Vagina (tissue), 2 donors: ENCODE measurements around the gene PLEKHD1. TPM values are rescaled to one million over a fixed set of nuclear protein-coding genes. Genes with fewer than 3 reads are reported as not detected.

Experiments used
- DNase-seq, 2 donors: peaks; one replicate each; pipeline ENCODE4 v3.0.0-alpha.2; 2017; ENCODE audit errors: extremely low spot score in 2 of 2
- H3K27ac ChIP-seq: fragments of 200-600 bp; sonication (generic); one replicate; pipeline ENCODE4 v1.5.1; 2019
- H3K27me3 ChIP-seq: fragments of 200-600 bp; sonication (generic); one replicate; pipeline ENCODE4 v1.5.1; 2019
- H3K36me3 ChIP-seq, 2 donors: fragments of 200-600 bp; sonication (generic); one replicate each; pipeline ENCODE4 v1.5.1; 2017 to 2019
- H3K4me1 ChIP-seq: fragments of 200-600 bp; sonication (generic); one replicate; pipeline ENCODE4 v1.5.1; 2019
- H3K4me3 ChIP-seq, 2 donors: fragments of 200-600 bp; sonication (generic); 1 replicate in 1 of 2; 2 replicates in 1 of 2; pipeline ENCODE4 v1.5.1; 2016 to 2019
- H3K9me3 ChIP-seq: fragments of 200-600 bp; sonication (generic); one replicate; pipeline ENCODE4 v1.5.1; 2019
- POLR2A ChIP-seq, 2 donors: fragments of 450-650 bp; IDR thresholded peaks; one replicate each; pipeline ENCODE4 v1.6.1; 2017; ENCODE audit warnings: antibody characterized with exemption in 2 of 2, mild to moderate bottlenecking in 2 of 2, moderate library complexity in 2 of 2
- POLR2AphosphoS5 ChIP-seq, 2 donors: sonication (generic); formaldehyde crosslinking; IDR thresholded peaks; one replicate each; pipeline ENCODE4 v1.9.0; 2017; ENCODE audit warnings: antibody characterized with exemption in 2 of 2, mild to moderate bottlenecking in 2 of 2, low read depth in 1 of 2; ENCODE audit not compliant: insufficient read depth in 1 of 2
- intact Hi-C: fragments of 100-400 bp; cut with DNase I; formaldehyde crosslinking; loops from one replicate; pipeline ENCODE4 v1.15.1; 2023
- total RNA-seq: library from RNA; depleted of rRNA; stranded (reverse); fragments of >200 nt; gene quantifications from one replicate; pipeline ENCODE4 v1.2.3, GENCODE V29; 2016
- TF ChIP-seq, protein P1 (sequence below), 3 experiments: fragments of 450-650 bp in 2 of 3; fragments of 200-600 bp in 1 of 3; sonication (generic) in 1 of 3; IDR thresholded peaks; one replicate each; pipeline ENCODE4 v1.5.1; 2017 to 2019; ENCODE audit warnings: antibody characterized with exemption in 3 of 3, mild to moderate bottlenecking in 2 of 3, moderate library complexity in 2 of 3

Gene PLEKHD1
- total RNA-seq, 1 donor from 2014 or later = not detected

DNA sequence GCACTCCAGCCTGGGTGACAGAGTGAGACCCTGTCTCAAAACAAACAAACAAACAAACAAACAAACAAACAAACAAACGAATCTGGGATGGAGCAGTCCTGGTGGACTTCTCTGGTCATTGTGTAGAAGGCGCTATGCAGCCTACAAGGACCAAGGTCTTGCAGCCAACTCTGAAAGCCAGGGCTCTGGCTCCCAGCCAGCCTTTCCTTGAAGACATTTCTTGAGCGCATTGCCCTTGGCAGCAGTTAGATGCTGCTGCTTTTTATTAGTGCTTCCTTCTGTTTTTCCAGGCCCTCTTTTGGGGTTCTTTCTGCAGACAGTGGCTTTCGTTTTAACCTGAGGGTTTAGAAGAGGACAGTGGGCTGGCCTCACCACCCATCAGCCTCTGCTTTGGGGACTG, 70.0 kb downstream of the PLEKHD1 start:
- H3K4me1 ChIP-seq = no peaks in the 10 kb centered on the region
- intact Hi-C loops = no loop called here
- H3K36me3 ChIP-seq = no peaks in the 10 kb centered on the region
- no peaks in the 10 kb centered on the region for H3K27me3 ChIP-seq
- TF ChIP-seq, protein P1, sequence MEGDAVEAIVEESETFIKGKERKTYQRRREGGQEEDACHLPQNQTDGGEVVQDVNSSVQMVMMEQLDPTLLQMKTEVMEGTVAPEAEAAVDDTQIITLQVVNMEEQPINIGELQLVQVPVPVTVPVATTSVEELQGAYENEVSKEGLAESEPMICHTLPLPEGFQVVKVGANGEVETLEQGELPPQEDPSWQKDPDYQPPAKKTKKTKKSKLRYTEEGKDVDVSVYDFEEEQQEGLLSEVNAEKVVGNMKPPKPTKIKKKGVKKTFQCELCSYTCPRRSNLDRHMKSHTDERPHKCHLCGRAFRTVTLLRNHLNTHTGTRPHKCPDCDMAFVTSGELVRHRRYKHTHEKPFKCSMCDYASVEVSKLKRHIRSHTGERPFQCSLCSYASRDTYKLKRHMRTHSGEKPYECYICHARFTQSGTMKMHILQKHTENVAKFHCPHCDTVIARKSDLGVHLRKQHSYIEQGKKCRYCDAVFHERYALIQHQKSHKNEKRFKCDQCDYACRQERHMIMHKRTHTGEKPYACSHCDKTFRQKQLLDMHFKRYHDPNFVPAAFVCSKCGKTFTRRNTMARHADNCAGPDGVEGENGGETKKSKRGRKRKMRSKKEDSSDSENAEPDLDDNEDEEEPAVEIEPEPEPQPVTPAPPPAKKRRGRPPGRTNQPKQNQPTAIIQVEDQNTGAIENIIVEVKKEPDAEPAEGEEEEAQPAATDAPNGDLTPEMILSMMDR (IDR thresholded peaks at IDR 0.05) = no peak
- TF ChIP-seq POLR2A (IDR thresholded peaks at IDR 0.05) (no peak), POLR2AphosphoS5 (IDR thresholded peaks at IDR 0.05; ENCODE audit: insufficient read depth in 1 of 2, low read depth in 1 of 2) (no peak)
- no peak overlapping the region for H3K27ac ChIP-seq
- H3K9me3 ChIP-seq = no peaks in the 10 kb centered on the region
- DNase-seq = no peak
- H3K4me3 ChIP-seq = no peak overlapping the region

DNA sequence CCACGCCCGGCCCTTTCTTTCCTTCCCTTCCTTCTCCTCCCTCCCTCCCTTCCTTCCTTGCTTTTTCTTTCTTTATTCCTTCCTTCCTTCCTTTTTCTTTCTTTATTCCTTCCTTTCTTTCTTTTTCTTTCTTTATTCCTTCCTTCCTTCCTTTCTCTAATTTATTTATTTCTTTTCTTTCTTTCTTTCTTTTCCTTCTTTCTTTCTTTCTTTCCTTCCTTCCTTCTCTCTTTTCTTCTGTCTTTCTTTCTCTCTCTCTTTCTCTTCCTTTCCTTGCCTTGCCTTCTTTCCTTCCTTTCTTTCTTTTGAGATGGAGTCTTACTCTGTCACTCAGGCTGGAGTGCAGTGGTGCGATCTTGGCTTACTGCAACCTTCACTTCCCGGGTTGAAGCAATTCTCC, 74.2 kb downstream of the PLEKHD1 start:
- intact Hi-C loops = no loop called here
- DNase-seq = no peak
- Histone ChIP-seq H3K4me1 (no peaks in the 10 kb centered on the region), H3K9me3 (no peaks in the 10 kb centered on the region), H3K27me3 (no peaks in the 10 kb centered on the region), H3K4me3 (no peak overlapping the region), H3K27ac (no peak overlapping the region), H3K36me3 (no peaks in the 10 kb centered on the region)
- no peak for TF ChIP-seq POLR2A (IDR thresholded peaks at IDR 0.05)
- no peak for TF ChIP-seq POLR2AphosphoS5 (IDR thresholded peaks at IDR 0.05; ENCODE audit: insufficient read depth in 1 of 2, low read depth in 1 of 2)
- TF ChIP-seq, protein P1 (IDR thresholded peaks at IDR 0.05) = no peak

DNA sequence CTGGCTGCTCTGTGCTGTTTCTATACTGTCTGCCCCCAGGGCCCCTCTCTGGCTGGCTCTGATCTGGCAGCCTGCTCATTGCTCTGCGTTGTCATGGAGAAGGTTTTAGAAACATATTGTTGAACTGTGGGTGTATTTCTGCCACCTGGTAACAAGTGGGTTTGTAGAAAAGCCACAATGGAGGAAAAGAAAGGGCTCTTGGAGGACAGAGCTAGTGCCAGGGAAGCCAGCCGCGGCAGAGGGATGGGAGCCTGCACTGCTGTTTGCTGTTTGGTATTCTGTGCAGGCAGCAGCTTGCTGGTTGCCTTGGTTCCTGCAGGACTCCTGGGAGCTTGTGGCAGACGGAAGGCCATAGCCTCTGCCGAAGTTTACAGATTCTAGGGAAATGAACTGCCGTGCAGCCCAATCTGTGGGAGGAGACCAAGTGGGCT, 75.1 kb downstream of the PLEKHD1 start:
- intact Hi-C loops = no loop called here
- Histone ChIP-seq H3K27ac (no peak overlapping the region), H3K4me1 (no peaks in the 10 kb centered on the region)

DNA sequence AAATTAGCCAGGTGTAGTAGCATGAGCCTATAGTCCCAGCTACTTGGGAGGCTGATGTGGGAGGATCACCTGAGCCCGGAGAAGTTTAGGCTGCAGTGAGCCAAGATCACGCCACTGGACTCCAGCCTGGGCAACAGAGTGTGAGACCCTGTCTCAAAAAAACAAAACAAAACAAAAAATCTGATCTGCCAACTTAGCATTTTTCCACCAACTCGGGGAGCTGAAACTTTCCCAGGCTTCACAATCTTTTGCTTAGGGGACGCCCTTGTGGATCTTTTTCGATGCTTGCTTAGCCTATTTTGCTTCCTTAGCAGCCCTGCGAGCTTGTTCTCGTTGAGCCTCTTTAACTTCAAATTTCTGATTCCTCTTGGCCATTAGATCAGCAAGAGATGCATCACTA, 76.3 kb downstream of the PLEKHD1 start:
- no peak overlapping the region for H3K27ac ChIP-seq
- H3K4me3 ChIP-seq = no peak overlapping the region
- no peak for DNase-seq
- H3K27me3 ChIP-seq = no peaks in the 10 kb centered on the region
- no peaks in the 10 kb centered on the region for H3K4me1 ChIP-seq
- no peaks in the 10 kb centered on the region for H3K9me3 ChIP-seq
- intact Hi-C loops = no loop called here
- no peak for TF ChIP-seq POLR2A (IDR thresholded peaks at IDR 0.05)
- TF ChIP-seq, protein P1 (IDR thresholded peaks at IDR 0.05) = no peak
- no peak for TF ChIP-seq POLR2AphosphoS5 (IDR thresholded peaks at IDR 0.05; ENCODE audit: insufficient read depth in 1 of 2, low read depth in 1 of 2)
- H3K36me3 ChIP-seq = no peaks in the 10 kb centered on the region

More for the DNA sequence above, 75.1 kb downstream of the PLEKHD1 start:
- Histone ChIP-seq H3K36me3 (no peaks in the 10 kb centered on the region), H3K4me3 (no peak overlapping the region), H3K27me3 (no peaks in the 10 kb centered on the region), H3K9me3 (no peaks in the 10 kb centered on the region)
- DNase-seq = no peak
- TF ChIP-seq POLR2AphosphoS5 (IDR thresholded peaks at IDR 0.05; ENCODE audit: insufficient read depth in 1 of 2, low read depth in 1 of 2) (no peak), POLR2A (IDR thresholded peaks at IDR 0.05) (no peak)
- TF ChIP-seq, protein P1 (IDR thresholded peaks at IDR 0.05) = no peak

DNA sequence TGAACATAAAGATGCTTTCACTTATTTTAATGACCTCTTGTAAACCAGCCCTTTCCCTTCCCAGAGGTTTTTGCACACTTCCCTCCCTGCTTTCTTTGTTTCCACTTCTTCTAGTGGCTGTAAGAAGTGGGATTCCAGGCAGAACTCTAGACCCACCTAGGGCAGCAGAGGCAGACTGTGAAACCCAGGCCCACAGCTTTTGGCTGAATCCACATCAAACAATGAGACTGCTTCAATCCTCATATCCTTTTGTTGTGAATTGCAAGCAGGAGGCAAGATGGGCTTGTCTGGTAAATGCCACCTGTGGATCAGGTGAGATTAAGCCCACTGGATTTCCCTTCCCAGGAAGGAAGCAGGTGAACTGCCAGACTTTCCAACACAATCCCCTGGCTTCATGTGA, 77.4 kb downstream of the PLEKHD1 start:
- no peaks in the 10 kb centered on the region for H3K4me1 ChIP-seq
- H3K9me3 ChIP-seq = no peaks in the 10 kb centered on the region
- no peak overlapping the region for H3K27ac ChIP-seq
- DNase-seq = no peak
- H3K4me3 ChIP-seq = no peak overlapping the region
- no peaks in the 10 kb centered on the region for H3K27me3 ChIP-seq
- TF ChIP-seq POLR2AphosphoS5 (IDR thresholded peaks at IDR 0.05; ENCODE audit: insufficient read depth in 1 of 2, low read depth in 1 of 2) (no peak), POLR2A (IDR thresholded peaks at IDR 0.05) (no peak)
- TF ChIP-seq, protein P1 (IDR thresholded peaks at IDR 0.05) = no peak
- no peaks in the 10 kb centered on the region for H3K36me3 ChIP-seq
- intact Hi-C loops = no loop called here
